A549 treated with AZD2906 at 1 μM for 4 hours (cell line): Measurements from ENCODE around the gene PHF1. TPM values are rescaled to one million over a fixed set of nuclear protein-coding genes. Genes with fewer than 3 reads are reported as not detected.

Experiments used
- total RNA-seq: library from RNA; stranded (reverse); fragments of 200-300 nt; extraction: Qiagen RNA extraction; gene quantifications from 5 replicates; pipeline ENCODE4 v1.2.3, GENCODE V29; 2022

Gene PHF1
- total RNA-seq, result 10.8 to 17.1 TPM (median 16.0 TPM) in 5 replicates

GRCh38 chr6:33410711-33411631 is at the start of gene PHF1:
Gene PHF1, plus strand, starts transcription at chr6:33411014. Its CDS starts 1,250 bp downstream, at chr6:33412264.

GRCh38 chr6:33391278-33391921 is 19.4 kb upstream of the PHF1 start, which contains the start of gene KIFC1:
Gene KIFC1, plus strand, starts transcription at chr6:33391823. Its CDS starts 163 bp downstream, at chr6:33391986.

DNA sequence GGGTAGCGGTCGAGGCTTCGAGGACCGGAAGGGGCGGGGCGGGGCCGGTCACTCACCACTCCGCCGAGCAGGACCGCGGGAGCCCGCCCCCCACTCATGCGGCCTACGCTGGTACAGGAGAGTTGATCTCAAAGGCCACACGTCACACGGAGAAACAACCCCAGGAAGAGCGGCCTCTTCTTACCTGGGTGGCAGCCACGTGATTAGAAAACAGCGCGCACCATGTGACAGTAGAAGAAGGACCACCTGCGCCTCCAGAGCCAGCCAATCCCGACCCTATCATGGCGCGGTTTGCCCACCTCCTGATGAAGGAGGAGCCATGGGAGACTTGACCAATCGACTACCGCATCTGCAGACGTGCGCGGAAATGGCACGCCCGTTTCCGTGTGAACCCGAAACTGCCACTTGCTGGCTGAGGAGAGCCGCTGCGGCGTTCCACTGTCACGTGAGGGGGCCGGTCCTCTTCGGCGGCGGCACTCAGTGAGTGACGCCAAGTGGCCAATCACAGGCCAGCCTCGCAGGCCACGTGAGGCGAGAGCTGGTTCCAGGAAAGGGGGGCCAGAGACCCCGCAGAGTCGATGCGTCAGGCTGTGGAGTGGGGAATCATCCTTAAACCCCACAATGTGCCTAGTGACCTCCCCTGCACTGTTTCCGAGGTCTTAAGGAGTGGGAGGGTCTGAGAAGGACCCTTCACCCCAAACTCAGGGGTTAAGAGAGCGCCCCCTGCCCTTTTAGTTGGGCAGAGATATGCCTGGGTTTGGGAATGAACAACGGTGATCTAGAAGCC is 7.3 kb downstream of the PHF1 start, which contains the start of gene CUTA:
Gene CUTA, minus strand, starts transcription at position 205 of the 787 bp plus-strand sequence. Its CDS starts 107 bp downstream, at position 98.

DNA sequence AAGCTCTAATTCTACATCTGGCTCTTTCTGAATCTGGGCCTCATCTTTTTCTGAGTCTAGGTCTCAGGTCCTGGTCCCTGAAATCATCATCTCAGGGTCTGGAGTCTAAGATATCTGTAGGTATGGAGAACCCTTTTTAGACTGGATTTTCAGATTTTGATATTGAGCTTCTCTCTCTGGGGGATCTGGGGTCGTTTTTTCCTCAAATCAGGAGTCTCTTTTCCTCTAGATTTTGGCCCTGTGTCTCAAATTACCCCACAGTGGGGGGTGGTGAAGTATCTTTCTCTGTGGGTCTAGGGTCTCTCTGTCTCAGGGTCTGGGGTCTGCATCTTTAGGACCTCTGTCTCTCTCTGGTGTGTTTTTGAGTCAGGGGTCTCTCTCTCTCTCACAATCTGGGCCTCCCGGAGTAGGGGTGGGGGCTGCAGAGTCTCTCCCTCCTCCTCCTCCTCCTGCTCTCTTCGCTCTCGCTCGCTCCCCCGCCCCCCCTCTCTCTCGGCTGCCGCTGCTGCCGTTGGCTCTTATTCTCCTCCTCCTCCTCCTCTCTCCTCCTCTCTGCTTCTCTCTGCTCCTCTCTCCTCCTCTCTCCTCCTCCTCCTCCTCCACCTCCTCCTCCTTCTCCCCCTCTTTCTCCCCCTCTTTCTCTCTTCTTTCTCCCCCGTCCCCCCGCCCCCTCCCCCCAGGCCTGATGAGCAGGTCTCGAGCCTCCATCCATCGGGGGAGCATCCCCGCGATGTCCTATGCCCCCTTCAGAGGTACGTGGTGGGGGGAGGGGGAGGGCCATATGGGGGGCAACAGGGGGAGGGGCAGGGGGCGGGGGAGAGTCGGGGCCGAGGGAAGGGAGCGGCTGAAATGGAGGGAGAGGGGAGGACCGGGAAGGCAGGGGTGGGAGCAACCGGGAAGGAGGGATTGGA is 9.0 kb downstream of the PHF1 start, which contains the start of gene SYNGAP1:
Gene SYNGAP1, plus strand, starts transcription at position 486 of the 911 bp plus-strand sequence. Its CDS starts 200 bp downstream, at position 686.

DNA sequence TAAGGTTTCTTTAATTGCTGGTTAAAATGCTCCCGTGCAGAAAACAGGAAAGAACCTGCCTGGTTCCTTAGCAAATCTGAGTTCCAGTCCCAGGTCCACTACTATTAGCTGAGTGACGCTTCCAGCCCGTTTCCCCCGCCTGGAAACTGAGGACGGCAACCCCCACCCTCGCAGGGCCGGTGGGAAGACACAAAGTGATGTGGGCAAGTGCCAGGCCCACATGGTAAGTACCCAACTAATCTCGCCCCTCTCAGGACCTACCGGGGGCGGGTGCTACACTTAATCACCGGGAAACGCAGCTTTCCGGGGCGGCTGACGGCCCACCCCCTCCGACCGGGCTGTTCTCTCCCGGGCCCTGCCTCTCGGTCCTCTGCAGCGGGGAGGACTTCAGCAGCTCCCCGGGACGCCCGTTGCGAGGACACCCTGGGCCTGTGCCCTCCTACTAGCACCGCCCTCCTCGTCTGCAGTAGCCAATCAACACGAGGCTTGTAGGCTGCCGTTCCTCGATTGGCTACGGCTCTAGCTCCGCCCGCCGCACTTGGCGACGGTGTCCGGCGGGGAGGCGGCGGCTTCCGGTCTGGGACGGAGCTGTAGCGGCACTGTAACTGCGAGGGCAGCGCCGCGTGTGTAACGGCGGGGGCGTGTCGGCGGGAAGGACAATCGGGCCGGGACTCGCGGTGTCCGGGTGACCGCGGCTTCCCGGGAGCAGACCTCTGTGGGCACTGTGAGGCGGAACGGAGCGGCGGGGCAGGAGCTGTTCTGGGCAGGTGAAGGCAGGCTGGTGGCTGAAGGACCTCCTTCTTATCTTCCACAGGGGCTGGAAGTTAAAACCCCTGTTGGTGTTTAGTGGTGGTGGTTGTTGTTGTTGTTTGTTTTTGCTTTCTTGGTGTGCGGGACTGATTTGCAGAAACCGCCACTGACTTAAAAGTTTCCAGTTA is 43.5 kb downstream of the PHF1 start, which contains the start of gene ZBTB9:
Gene ZBTB9, plus strand, starts transcription at position 568 of the 938 bp plus-strand sequence. CDS start 525 bp downstream, outside the sequence.

Other genes with a start within 250 kb of the PHF1 start
- gene COL11A2, start 218.5 kb upstream of the PHF1 start, total RNA-seq, result 0.31 to 0.92 TPM (median 0.81 TPM) in 5 replicates
- 17.4 to 21.9 TPM (median 19.7 TPM) in 5 replicates for gene RXRB, start 210.3 kb upstream of the PHF1 start, total RNA-seq
- gene SLC39A7, start 210.1 kb upstream of the PHF1 start, total RNA-seq, result 99.7 to 114 TPM (median 108 TPM) in 5 replicates
- gene HSD17B8, start 206.4 kb upstream of the PHF1 start, total RNA-seq, result 12.7 to 17.3 TPM (median 15.3 TPM) in 5 replicates
- gene RING1, start 202.5 kb upstream of the PHF1 start, total RNA-seq, result 19.1 to 24.8 TPM (median 23.7 TPM) in 5 replicates
- gene VPS52, start 139.1 kb upstream of the PHF1 start, total RNA-seq, result 15.1 to 18.8 TPM (median 16.1 TPM) in 5 replicates
- 2,494 to 2,625 TPM (median 2,588 TPM) in 5 replicates for gene RPS18, start 138.9 kb upstream of the PHF1 start, total RNA-seq
- 0.67 to 1.0 TPM (median 0.95 TPM) in 5 replicates for gene B3GALT4, start 133.9 kb upstream of the PHF1 start, total RNA-seq
- 48.1 to 55.9 TPM (median 52.1 TPM) in 5 replicates for gene WDR46, start 121.8 kb upstream of the PHF1 start, total RNA-seq
- gene PFDN6, start 121.4 kb upstream of the PHF1 start, total RNA-seq, result 102 to 111 TPM (median 104 TPM) in 5 replicates
- gene RGL2, start 112.1 kb upstream of the PHF1 start, total RNA-seq, result 11.4 to 13.2 TPM (median 12.3 TPM) in 5 replicates
- gene TAPBP, start 96.9 kb upstream of the PHF1 start, total RNA-seq, result 34.6 to 39.1 TPM (median 36.6 TPM) in 5 replicates
- gene ZBTB22, start 93.3 kb upstream of the PHF1 start, total RNA-seq, result 2.6 to 3.7 TPM (median 3.2 TPM) in 5 replicates
- gene DAXX, start 88.1 kb upstream of the PHF1 start, total RNA-seq, result 33.4 to 41.0 TPM (median 35.7 TPM) in 5 replicates
- gene KIFC1, start 19.2 kb upstream of the PHF1 start, total RNA-seq, result 40.2 to 45.2 TPM (median 42.4 TPM) in 5 replicates
- 173 to 227 TPM (median 203 TPM) in 5 replicates for gene CUTA, start 7.1 kb downstream of the PHF1 start, total RNA-seq
- gene SYNGAP1, start 9.1 kb downstream of the PHF1 start, total RNA-seq, result 3.6 to 6.0 TPM (median 4.2 TPM) in 5 replicates
- 10.0 to 11.6 TPM (median 10.9 TPM) in 5 replicates for gene ZBTB9, start 43.6 kb downstream of the PHF1 start, total RNA-seq
- gene BAK1, start 169.3 kb downstream of the PHF1 start, total RNA-seq, result 42.2 to 47.0 TPM (median 44.5 TPM) in 5 replicates
- 39.1 to 54.2 TPM (median 45.8 TPM) in 5 replicates for gene ITPR3, start 210.3 kb downstream of the PHF1 start, total RNA-seq